PC-9 (cell line): ENCODE data around the gene FBN1. TPM values are rescaled to one million over a fixed set of nuclear protein-coding genes. Genes with fewer than 3 reads are reported as not detected.

ENCODE experiments used
- BruUV-seq: library from RNA; stranded (reverse); fragments of 400-500 nt; replicated peaks from 2 replicates; lab custom pipeline; 2021; lab: Mats Ljungman, UMichigan
- CTCF ChIA-PET: fragments of 300-600 bp; sonication (Branson Sonifier 250); formaldehyde crosslinking; loops from one replicate; lab custom pipeline; 2022; ENCODE audit warnings: antibody characterized with exemption; lab: Charles Lee
- POLR2A ChIA-PET: fragments of 300-600 bp; sonication (Branson Sonifier 250); formaldehyde crosslinking; loops from one replicate; lab custom pipeline; 2022; ENCODE audit warnings: antibody characterized with exemption; ENCODE audit not compliant: unreplicated experiment; lab: Charles Lee
- DNase-seq, 2 experiments: peaks; one replicate each; pipeline versions ENCODE4 v3.0.0 to v3.0.0-alpha.2; 2015 to 2022; ENCODE audit warnings: mixed read lengths in 1 of 2
- H2AFZ ChIP-seq: fragments of 200-600 bp; sonication (generic); 2 replicates; pipeline ENCODE4 v1.8.1; 2017; ENCODE audit warnings: antibody characterized with exemption
- H3F3A ChIP-seq: fragments of 200-600 bp; sonication (generic); 2 replicates; pipeline ENCODE4 v1.8.1; 2017; ENCODE audit warnings: antibody characterized with exemption, mild to moderate bottlenecking, low read depth; ENCODE audit not compliant: insufficient read depth
- H3K27ac ChIP-seq: fragments of 200-600 bp; sonication (generic); 2 replicates; pipeline ENCODE4 v1.6.1; 2016; ENCODE audit warnings: mixed run types
- H3K27me3 ChIP-seq: fragments of 200-600 bp; sonication (generic); 2 replicates; pipeline ENCODE4 v1.6.1; 2016; ENCODE audit warnings: low read depth, mixed run types; ENCODE audit not compliant: insufficient read depth
- H3K36me3 ChIP-seq: fragments of 200-600 bp; sonication (generic); 2 replicates; pipeline ENCODE4 v1.6.1; 2016; ENCODE audit warnings: low read depth, mixed run types
- H3K4me1 ChIP-seq: fragments of 200-600 bp; sonication (generic); replicated peaks from 2 replicates; pipeline ENCODE4 v1.6.1; 2016; ENCODE audit warnings: mixed run types; ENCODE audit not compliant: insufficient read depth
- H3K4me2 ChIP-seq: fragments of 200-600 bp; sonication (generic); 2 replicates; pipeline ENCODE4 v1.6.1; 2017; ENCODE audit warnings: mixed run types
- H3K4me3 ChIP-seq: fragments of 200-600 bp; sonication (generic); 2 replicates; pipeline ENCODE4 v1.6.1; 2016; ENCODE audit warnings: mixed run types
- H3K79me2 ChIP-seq: fragments of 200-600 bp; sonication (generic); 2 replicates; pipeline ENCODE4 v1.6.1; 2017; ENCODE audit warnings: low read depth, mixed run types
- H3K9me2 ChIP-seq: fragments of 200-600 bp; sonication (generic); 2 replicates; pipeline ENCODE4 v1.8.1; 2017; ENCODE audit warnings: mild to moderate bottlenecking; ENCODE audit not compliant: insufficient read depth
- H3K9me3 ChIP-seq: fragments of 200-600 bp; sonication (generic); 2 replicates; pipeline ENCODE4 v1.8.1; 2016; ENCODE audit warnings: low read depth; ENCODE audit not compliant: insufficient read depth
- H4K20me1 ChIP-seq: fragments of 200-600 bp; sonication (generic); 2 replicates; pipeline ENCODE4 v1.8.1; 2017; ENCODE audit not compliant: insufficient read depth
- CTCF ChIP-seq: fragments of 200-600 bp; sonication (generic); conservative IDR thresholded peaks from 2 replicates; pipeline ENCODE4 v1.6.1; 2017; ENCODE audit warnings: mixed run types, antibody characterized with exemption, mild to moderate bottlenecking, moderate library complexity
- EZH2 ChIP-seq: fragments of 200-600 bp; sonication (generic); IDR thresholded peaks from 2 replicates; pipeline ENCODE4 v1.8.0; 2017; ENCODE audit warnings: antibody characterized with exemption, low read depth
- intact Hi-C: fragments of 100-400 bp; cut with micrococcal nuclease; formaldehyde crosslinking; loops from one replicate; pipeline ENCODE4 v1.10.0; 2022; ENCODE audit not compliant: unreplicated experiment
- total RNA-seq: library from RNA; stranded (reverse); gene quantifications from 2 replicates; pipeline ENCODE4 v1.2.3, GENCODE V29; 2021

FBN1 gene
- total RNA-seq, 1 experiment from 2014 or later = 1.3 TPM

GRCh38 chr15:48427960-48428547 lies 217.5 kb downstream of the FBN1 start:
- H3K27ac ChIP-seq = no peak overlapping the region
- H3K79me2 ChIP-seq = no peaks in the 10 kb centered on the region
- no peak overlapping the region for H3K4me3 ChIP-seq
- H3F3A ChIP-seq = no peaks in the 10 kb centered on the region
- H3K4me2 ChIP-seq = no peak overlapping the region
- TF ChIP-seq EZH2 = no peak
- TF ChIP-seq CTCF = no peak
- no TSS peak for BruUV-seq
- intact Hi-C loops = no loop called here
- POLR2A ChIA-PET = no interaction called here
- no peak overlapping the region for H2AFZ ChIP-seq
- no peaks in the 10 kb centered on the region for H3K9me3 ChIP-seq
- no peaks in the 10 kb centered on the region for H3K36me3 ChIP-seq
- DNase-seq = no peak
- H4K20me1 ChIP-seq = no peaks in the 10 kb centered on the region
- CTCF ChIA-PET = no interaction called here
- no peaks in the 10 kb centered on the region for H3K9me2 ChIP-seq
- peaks cover 9% of the 10 kb centered on the region; the same call in 1 of the 2 replicates for H3K4me1 ChIP-seq
- H3K27me3 ChIP-seq = no peaks in the 10 kb centered on the region

GRCh38 chr15:48427479-48427878 lies 218.0 kb downstream of the FBN1 start:
- TF ChIP-seq EZH2 (no peak), CTCF (no peak)
- no TSS peak for BruUV-seq

GRCh38 chr15:48426941-48427340 lies 218.6 kb downstream of the FBN1 start:
- BruUV-seq = no TSS peak
- H4K20me1 ChIP-seq = no peaks in the 10 kb centered on the region
- no peak for DNase-seq
- no peaks in the 10 kb centered on the region for H3K36me3 ChIP-seq
- TF ChIP-seq EZH2 (no peak), CTCF (no peak)
- no peak overlapping the region for H3K4me2 ChIP-seq
- intact Hi-C loops = no loop called here
- H3K27me3 ChIP-seq = no peaks in the 10 kb centered on the region
- H3K9me2 ChIP-seq = no peaks in the 10 kb centered on the region
- H3K4me3 ChIP-seq = no peak overlapping the region
- H3F3A ChIP-seq = no peaks in the 10 kb centered on the region
- ChIA-PET CTCF (no interaction called here), POLR2A (no interaction called here)
- no peaks in the 10 kb centered on the region for H3K9me3 ChIP-seq
- H3K79me2 ChIP-seq = no peaks in the 10 kb centered on the region
- H3K4me1 ChIP-seq = peaks cover 9% of the 10 kb centered on the region; the same call in 1 of the 2 replicates
- H2AFZ ChIP-seq = no peak overlapping the region
- no peak overlapping the region for H3K27ac ChIP-seq

More at GRCh38 chr15:48427479-48427878, 218.0 kb downstream of the FBN1 start:
- Histone ChIP-seq H3K9me3 (no peaks in the 10 kb centered on the region), H3K27me3 (no peaks in the 10 kb centered on the region), H3K4me3 (no peak overlapping the region), H3K4me1 (peaks cover 9% of the 10 kb centered on the region; the same call in 1 of the 2 replicates), H4K20me1 (no peaks in the 10 kb centered on the region), H2AFZ (no peak overlapping the region), H3K79me2 (no peaks in the 10 kb centered on the region), H3K4me2 (no peak overlapping the region), H3K36me3 (no peaks in the 10 kb centered on the region), H3K27ac (no peak overlapping the region), H3K9me2 (no peaks in the 10 kb centered on the region), H3F3A (no peaks in the 10 kb centered on the region)
- ChIA-PET CTCF (no interaction called here), POLR2A (no interaction called here)
- no peak for DNase-seq
- intact Hi-C loops = no loop called here
